Esophagus squamous epithelium (tissue), 5 donors: ENCODE results near the gene ST6GALNAC3. TPM values are rescaled to one million over a fixed set of nuclear protein-coding genes. Genes with fewer than 3 reads are reported as not detected.

ENCODE experiments used
- DNase-seq: peaks from one replicate; lab custom pipeline; 2025; lab: John Stamatoyannopoulos, UW
- H3K27ac ChIP-seq, 4 donors: fragments of 200-600 bp; sonication (generic); one replicate each; pipeline ENCODE4 v1.5.1; 2016 to 2019; ENCODE audit warnings: mild to moderate bottlenecking in 1 of 4
- H3K27me3 ChIP-seq, 4 donors: fragments of 200-600 bp; sonication (generic); 1 replicate in 3 of 4; 2 replicates in 1 of 4; pipeline versions ENCODE4 v1.5.1 to v1.6.0; 2017 to 2021; ENCODE audit warnings: antibody characterized with exemption in 1 of 4
- H3K36me3 ChIP-seq, 3 donors: fragments of 200-600 bp; sonication (generic); one replicate each; pipeline ENCODE4 v1.5.1; 2016 to 2019
- H3K4me1 ChIP-seq, 3 donors: fragments of 200-600 bp; sonication (generic); one replicate each; pipeline ENCODE4 v1.5.1; 2017 to 2019
- H3K4me3 ChIP-seq, 4 donors: fragments of 200-600 bp; sonication (generic); 1 replicate in 3 of 4; 2 replicates in 1 of 4; pipeline ENCODE4 v1.5.1; 2016 to 2019; ENCODE audit warnings: mild to moderate bottlenecking in 2 of 4, moderate library complexity in 1 of 4
- H3K9me3 ChIP-seq, 3 donors: fragments of 200-600 bp; sonication (generic); one replicate each; pipeline ENCODE4 v1.5.1; 2016 to 2019
- POLR2A ChIP-seq, 4 donors: fragments of 450-650 bp; IDR thresholded peaks; one replicate each; pipeline ENCODE4 v1.6.1; 2017; ENCODE audit warnings: antibody characterized with exemption in 4 of 4, mild to moderate bottlenecking in 4 of 4, moderate library complexity in 3 of 4
- WGBS, 2 donors: methylation state at CpG; one replicate each; pipeline ENCODE4 v1.1.5; 2018; 5-methylcytosine and 5-hydroxymethylcytosine counted together
- intact Hi-C: fragments of 100-400 bp; cut with DNase I; formaldehyde crosslinking; loops from one replicate; pipeline ENCODE4 v1.15.0; 2022
- total RNA-seq, 4 donors: library from RNA; depleted of rRNA; stranded (reverse); fragments of >200 nt; gene quantifications; one replicate each; pipeline ENCODE4 v1.1.0, GENCODE V29; 2016
- TF ChIP-seq, protein P1 (sequence below), 6 experiments: fragments of 450-650 bp in 4 of 6; fragments of 200-600 bp in 2 of 6; sonication (generic) in 2 of 6; IDR thresholded peaks; one replicate each; pipeline ENCODE4 v1.5.1; 2016 to 2019; ENCODE audit warnings: antibody characterized with exemption in 6 of 6, mild to moderate bottlenecking in 4 of 6, moderate library complexity in 4 of 6
- donor health status: DM: yes; HTN: yes; CAD: no.

The ST6GALNAC3 gene
- total RNA-seq, 4 donors from 2014 or later = 0.27 to 4.3 (median 2.2) TPM

DNA sequence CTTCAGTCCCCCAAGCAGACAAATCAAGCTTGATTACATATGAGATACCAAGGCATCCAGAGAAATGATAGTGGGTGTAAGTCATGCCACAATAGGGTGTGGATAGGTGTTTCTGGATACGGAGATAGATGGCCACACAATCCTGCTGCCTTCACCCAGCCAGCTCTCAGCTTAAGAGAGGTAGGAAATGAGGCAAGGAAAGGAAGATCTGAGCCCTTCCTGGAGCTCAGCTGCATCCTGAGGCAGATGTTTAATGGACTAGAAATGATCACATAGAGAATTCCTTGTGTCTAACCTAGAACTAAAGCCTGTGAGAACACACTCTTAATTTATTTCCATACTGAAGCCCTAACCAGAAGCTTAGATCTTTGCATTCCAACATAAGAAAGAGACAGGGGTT lies 210.3 kb downstream of the ST6GALNAC3 start:
- no peak for DNase-seq
- intact Hi-C loops = no loop called here
- 67 to 86% methylated on average over 1 of the region's 1 CpG for WGBS, 2 donors
- TF ChIP-seq, protein P1, sequence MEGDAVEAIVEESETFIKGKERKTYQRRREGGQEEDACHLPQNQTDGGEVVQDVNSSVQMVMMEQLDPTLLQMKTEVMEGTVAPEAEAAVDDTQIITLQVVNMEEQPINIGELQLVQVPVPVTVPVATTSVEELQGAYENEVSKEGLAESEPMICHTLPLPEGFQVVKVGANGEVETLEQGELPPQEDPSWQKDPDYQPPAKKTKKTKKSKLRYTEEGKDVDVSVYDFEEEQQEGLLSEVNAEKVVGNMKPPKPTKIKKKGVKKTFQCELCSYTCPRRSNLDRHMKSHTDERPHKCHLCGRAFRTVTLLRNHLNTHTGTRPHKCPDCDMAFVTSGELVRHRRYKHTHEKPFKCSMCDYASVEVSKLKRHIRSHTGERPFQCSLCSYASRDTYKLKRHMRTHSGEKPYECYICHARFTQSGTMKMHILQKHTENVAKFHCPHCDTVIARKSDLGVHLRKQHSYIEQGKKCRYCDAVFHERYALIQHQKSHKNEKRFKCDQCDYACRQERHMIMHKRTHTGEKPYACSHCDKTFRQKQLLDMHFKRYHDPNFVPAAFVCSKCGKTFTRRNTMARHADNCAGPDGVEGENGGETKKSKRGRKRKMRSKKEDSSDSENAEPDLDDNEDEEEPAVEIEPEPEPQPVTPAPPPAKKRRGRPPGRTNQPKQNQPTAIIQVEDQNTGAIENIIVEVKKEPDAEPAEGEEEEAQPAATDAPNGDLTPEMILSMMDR (IDR thresholded peaks at IDR 0.05) = no peak
- TF ChIP-seq POLR2A (IDR thresholded peaks at IDR 0.05) = no peak
- no peaks in the 10 kb centered on the region for H3K9me3 ChIP-seq
- H3K27ac ChIP-seq = no peak overlapping the region
- no peaks in the 10 kb centered on the region for H3K4me1 ChIP-seq
- H3K4me3 ChIP-seq = no peak overlapping the region
- no peaks in the 10 kb centered on the region for H3K36me3 ChIP-seq
- H3K27me3 ChIP-seq = no peaks in the 10 kb centered on the region

DNA sequence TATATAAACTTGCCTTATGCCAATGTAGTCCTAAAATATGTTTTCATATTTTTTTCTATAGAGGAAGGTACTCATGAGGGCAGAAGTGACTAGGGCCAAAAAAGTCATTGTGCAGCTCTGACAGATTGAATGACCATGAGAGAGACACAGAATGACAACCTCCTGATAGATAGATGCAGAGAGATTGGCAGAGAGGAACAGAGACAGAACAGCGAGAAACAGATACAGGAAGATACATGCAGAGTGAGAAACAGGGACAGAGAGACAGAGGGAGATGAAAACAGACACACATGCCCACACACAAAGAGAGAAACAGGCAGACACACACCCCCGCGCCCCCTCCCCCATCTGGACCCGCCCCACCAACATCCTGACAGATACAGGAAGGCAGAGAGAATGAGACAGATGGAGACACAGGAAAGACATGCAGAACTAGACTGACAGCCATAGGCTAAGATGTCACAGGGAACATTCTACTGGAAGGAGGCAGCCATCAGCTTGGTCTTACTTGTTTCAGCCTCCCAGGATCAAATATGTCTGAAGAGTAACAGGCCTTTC lies 211.1 kb downstream of the ST6GALNAC3 start:
- DNase-seq = no peak
- no peak overlapping the region for H3K27ac ChIP-seq
- H3K4me1 ChIP-seq = no peaks in the 10 kb centered on the region
- no peak for TF ChIP-seq POLR2A (IDR thresholded peaks at IDR 0.05)
- TF ChIP-seq, protein P1 (IDR thresholded peaks at IDR 0.05) = no peak
- no peaks in the 10 kb centered on the region for H3K36me3 ChIP-seq
- no peaks in the 10 kb centered on the region for H3K9me3 ChIP-seq
- H3K4me3 ChIP-seq = no peak overlapping the region
- H3K27me3 ChIP-seq = no peaks in the 10 kb centered on the region
- intact Hi-C loops = no loop called here
- 54 to 79% methylated on average over 4 of the region's 4 CpGs for WGBS, 2 donors

DNA sequence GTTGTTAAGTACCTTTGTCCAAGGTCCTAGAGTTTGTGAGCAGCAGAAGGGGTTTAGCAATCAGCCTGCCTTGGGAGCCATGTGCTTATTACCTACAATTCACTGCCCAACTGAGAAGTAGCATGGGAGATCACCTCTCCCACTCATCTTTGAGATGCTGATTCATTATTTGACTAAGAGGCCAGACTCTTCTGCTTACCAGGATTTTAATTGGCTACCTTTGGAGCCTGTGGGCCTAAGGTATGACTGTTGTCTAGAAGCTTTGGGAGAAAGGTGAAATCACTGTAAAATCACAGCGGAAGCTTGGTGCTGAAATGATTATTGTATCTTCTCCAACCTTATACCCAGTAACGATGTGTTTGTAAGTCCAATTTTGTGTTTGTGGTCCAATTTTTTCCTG lies 213.4 kb downstream of the ST6GALNAC3 start:
- WGBS, 2 donors = 86 to 96% methylated on average over 2 of the region's 2 CpGs
- Histone ChIP-seq H3K9me3 (no peaks in the 10 kb centered on the region), H3K4me3 (no peak overlapping the region), H3K4me1 (no peaks in the 10 kb centered on the region), H3K27me3 (no peaks in the 10 kb centered on the region), H3K36me3 (no peaks in the 10 kb centered on the region), H3K27ac (no peak overlapping the region)
- TF ChIP-seq, protein P1 (IDR thresholded peaks at IDR 0.05) = no peak
- no peak for TF ChIP-seq POLR2A (IDR thresholded peaks at IDR 0.05)
- intact Hi-C loops = no loop called here
- DNase-seq = no peak

DNA sequence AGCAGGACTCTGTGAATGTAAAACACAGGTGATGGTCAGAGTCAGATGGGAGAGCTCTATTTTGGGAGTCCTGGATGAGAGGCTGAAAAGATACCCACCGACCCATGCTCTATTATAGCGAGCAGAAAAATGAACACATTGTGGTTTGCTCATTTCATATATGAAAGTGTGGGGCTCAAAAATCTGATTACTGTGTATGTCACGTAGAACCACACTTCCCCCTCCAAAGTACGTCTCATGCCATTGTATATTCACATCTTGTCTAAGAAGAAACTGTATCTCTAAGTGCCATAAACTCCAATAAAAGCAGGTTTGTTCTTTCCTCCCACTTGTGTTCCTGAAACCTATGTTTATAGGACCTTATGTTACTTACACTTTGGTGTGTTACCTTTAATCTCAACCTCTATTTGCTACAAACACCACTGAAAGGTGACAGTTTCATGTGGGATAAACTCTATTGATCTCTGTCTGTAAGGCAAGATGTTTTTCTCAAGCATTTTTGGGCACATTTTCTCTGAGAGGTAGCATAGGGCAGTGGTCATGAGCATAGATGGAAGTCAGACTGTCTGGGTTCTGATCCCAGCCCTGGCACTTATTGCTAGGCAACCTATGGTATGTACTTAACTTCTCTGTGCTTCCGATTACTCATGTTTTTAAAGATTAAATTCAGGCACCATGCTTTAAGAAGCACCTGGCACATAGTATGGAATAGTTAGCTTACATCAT lies 214.4 kb downstream of the ST6GALNAC3 start:
- Histone ChIP-seq H3K27ac (no peak overlapping the region), H3K4me3 (no peak overlapping the region), H3K36me3 (no peaks in the 10 kb centered on the region), H3K9me3 (no peaks in the 10 kb centered on the region), H3K27me3 (no peaks in the 10 kb centered on the region), H3K4me1 (no peaks in the 10 kb centered on the region)
- no peak for TF ChIP-seq POLR2A (IDR thresholded peaks at IDR 0.05)
- TF ChIP-seq, protein P1 (IDR thresholded peaks at IDR 0.05) = no peak
- no peak for DNase-seq
- WGBS, 2 donors = 76 to 80% methylated on average over 5 of the region's 5 CpGs
- intact Hi-C loops = no loop called here

DNA sequence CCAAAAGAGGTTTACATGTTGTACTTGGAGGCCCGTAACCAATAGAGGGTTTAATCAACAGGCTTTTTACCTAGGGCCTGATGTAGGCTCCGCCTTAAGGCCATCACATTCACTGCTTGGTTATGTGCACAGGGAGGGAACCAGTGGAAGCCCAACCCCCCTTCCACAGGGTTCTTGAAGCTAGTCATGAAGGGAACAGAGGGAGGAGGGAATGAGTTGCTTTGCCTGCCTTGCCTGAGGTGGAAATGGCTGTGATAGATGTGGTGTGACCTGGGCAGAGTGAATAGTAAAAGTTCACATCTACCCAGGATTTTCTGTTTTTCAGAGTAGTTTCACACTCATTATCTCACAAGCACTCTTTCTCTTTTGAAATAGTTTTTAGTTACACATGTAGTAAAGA lies 215.1 kb downstream of the ST6GALNAC3 start:
- no peak for DNase-seq
- H3K27me3 ChIP-seq = no peaks in the 10 kb centered on the region
- no peak overlapping the region for H3K4me3 ChIP-seq
- intact Hi-C loops = no loop called here
- H3K9me3 ChIP-seq = no peaks in the 10 kb centered on the region
- 76 to 84% methylated on average over 2 of the region's 2 CpGs for WGBS, 2 donors
- no peaks in the 10 kb centered on the region for H3K36me3 ChIP-seq
- TF ChIP-seq, protein P1 (IDR thresholded peaks at IDR 0.05) = no peak
- no peak for TF ChIP-seq POLR2A (IDR thresholded peaks at IDR 0.05)
- H3K4me1 ChIP-seq = no peaks in the 10 kb centered on the region
- no peak overlapping the region for H3K27ac ChIP-seq
